Esophagus squamous epithelium (tissue), 4 donors: ENCODE measurements around the gene PIWIL4.

ENCODE experiments used
- POLR2A ChIP-seq, 4 donors: fragments of 450-650 bp; IDR thresholded peaks; one replicate each; pipeline ENCODE4 v1.6.1; 2017; ENCODE audit warnings: antibody characterized with exemption in 4 of 4, mild to moderate bottlenecking in 4 of 4, moderate library complexity in 3 of 4
- TF ChIP-seq, protein P1 (sequence below), 6 experiments: fragments of 450-650 bp in 4 of 6; fragments of 200-600 bp in 2 of 6; sonication (generic) in 2 of 6; IDR thresholded peaks; one replicate each; pipeline ENCODE4 v1.5.1; 2016 to 2019; ENCODE audit warnings: antibody characterized with exemption in 6 of 6, mild to moderate bottlenecking in 4 of 6, moderate library complexity in 4 of 6

DNA sequence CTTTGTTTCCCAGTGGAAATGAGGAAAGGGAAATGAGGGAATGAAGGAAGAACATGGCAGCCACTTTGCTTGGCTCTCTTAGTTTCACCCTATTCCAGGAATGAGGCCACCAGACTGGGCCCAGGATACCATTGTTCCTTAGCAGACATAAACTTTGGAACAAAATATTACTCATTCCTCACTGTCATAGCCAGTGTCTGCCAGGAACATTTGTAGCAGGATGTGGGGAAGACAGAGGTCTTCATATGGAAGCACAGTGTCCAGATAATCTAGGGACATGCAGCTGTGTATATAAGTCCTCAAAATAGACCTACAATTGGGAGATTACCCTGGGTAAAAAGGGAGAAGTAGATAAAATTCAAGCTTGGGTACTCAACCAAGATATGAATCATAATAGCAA, 38.6 kb upstream of the PIWIL4 start:
- TF ChIP-seq, protein P1, sequence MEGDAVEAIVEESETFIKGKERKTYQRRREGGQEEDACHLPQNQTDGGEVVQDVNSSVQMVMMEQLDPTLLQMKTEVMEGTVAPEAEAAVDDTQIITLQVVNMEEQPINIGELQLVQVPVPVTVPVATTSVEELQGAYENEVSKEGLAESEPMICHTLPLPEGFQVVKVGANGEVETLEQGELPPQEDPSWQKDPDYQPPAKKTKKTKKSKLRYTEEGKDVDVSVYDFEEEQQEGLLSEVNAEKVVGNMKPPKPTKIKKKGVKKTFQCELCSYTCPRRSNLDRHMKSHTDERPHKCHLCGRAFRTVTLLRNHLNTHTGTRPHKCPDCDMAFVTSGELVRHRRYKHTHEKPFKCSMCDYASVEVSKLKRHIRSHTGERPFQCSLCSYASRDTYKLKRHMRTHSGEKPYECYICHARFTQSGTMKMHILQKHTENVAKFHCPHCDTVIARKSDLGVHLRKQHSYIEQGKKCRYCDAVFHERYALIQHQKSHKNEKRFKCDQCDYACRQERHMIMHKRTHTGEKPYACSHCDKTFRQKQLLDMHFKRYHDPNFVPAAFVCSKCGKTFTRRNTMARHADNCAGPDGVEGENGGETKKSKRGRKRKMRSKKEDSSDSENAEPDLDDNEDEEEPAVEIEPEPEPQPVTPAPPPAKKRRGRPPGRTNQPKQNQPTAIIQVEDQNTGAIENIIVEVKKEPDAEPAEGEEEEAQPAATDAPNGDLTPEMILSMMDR (IDR thresholded peaks at IDR 0.05) = no peak
- no peak for TF ChIP-seq POLR2A (IDR thresholded peaks at IDR 0.05)
